Measurements from ENCODE around the gene SNRNP25. TPM values are rescaled to one million over a fixed set of nuclear protein-coding genes. Genes with fewer than 3 reads are reported as not detected.

The SNRNP25 gene
- 37.6 and 48.5 TPM in 2 replicates for total RNA-seq (ENCODE audit: low replicate concordance)

GRCh38 chr16:53346-54236 is at the start of gene SNRNP25, which contains the start of gene POLR3K:
TSS of gene SNRNP25 (plus strand) at chr16:53828. CDS start at chr16:54017, 189 bp downstream.
TSS of gene POLR3K (minus strand) at chr16:53608. CDS start at chr16:53586, 22 bp downstream.

GRCh38 chr16:72561-73548 is 19.2 kb downstream of the SNRNP25 start, which contains the start of gene RHBDF1:
TSS of gene RHBDF1 (minus strand) at chr16:72631. CDS start at chr16:65015, 7,616 bp downstream.

DNA sequence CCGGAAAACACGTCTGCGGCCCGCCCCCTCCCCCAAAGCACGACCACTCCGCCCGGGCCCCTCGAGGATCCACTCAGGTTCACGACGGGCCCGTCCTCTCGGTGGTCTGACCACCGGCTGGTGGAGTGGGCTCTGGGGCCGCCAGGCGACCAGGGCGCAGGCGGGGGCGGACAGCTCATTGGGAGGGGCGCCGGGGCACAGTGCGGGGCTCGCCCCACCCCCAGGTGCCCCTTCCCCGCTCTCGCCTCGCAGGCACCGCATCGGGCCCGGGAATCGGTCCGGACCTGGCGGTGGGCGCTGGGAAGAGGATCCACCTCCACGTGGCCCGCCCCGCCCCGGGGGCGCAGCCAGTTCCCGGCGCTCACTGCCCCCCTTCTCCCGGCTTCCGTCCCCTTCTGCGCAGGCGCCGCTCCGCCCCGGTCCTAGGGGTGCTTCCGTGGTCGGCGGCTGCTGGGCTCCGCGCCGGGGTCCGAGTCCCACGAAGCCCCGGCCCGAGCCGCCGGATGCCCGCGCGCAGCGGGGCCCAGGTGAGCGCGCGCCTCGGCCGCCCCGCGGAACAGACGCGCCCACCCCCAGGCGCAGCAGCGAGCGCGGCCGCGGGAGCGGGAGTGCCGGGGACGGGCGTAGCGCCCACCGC is 24.3 kb downstream of the SNRNP25 start, which contains the start of gene MPG:
Gene MPG, plus strand, starts transcription at position 419 of the 637 bp plus-strand sequence. Its CDS starts 85 bp downstream, at position 504.

Other genes starting within 250 kb of the SNRNP25 start
- gene POLR3K, start 220 bp upstream of the SNRNP25 start, total RNA-seq (ENCODE audit: low replicate concordance): 4.9 and 5.0 TPM in 2 replicates
- gene RHBDF1, start 18.8 kb downstream of the SNRNP25 start, total RNA-seq (ENCODE audit: low replicate concordance): 27.8 and 35.7 TPM in 2 replicates
- 56.9 and 216 TPM in 2 replicates for gene MPG, start 24.4 kb downstream of the SNRNP25 start, total RNA-seq (ENCODE audit: low replicate concordance)
- 5.8 and 7.0 TPM in 2 replicates for gene NPRL3, start 84.8 kb downstream of the SNRNP25 start, total RNA-seq (ENCODE audit: low replicate concordance)
- not detected in 2 replicates for gene HBZ, start 98.8 kb downstream of the SNRNP25 start, total RNA-seq (ENCODE audit: low replicate concordance)
- gene HBM, start 112.2 kb downstream of the SNRNP25 start, total RNA-seq (ENCODE audit: low replicate concordance): not detected in 2 replicates
- gene HBA2, start 119.0 kb downstream of the SNRNP25 start, total RNA-seq (ENCODE audit: low replicate concordance): 0.23 TPM in 1 of 2 replicates, not detected in the other
- not detected in 2 replicates for gene HBA1, start 122.9 kb downstream of the SNRNP25 start, total RNA-seq (ENCODE audit: low replicate concordance)
- not detected in 2 replicates for gene HBQ1, start 126.6 kb downstream of the SNRNP25 start, total RNA-seq (ENCODE audit: low replicate concordance)
- gene LUC7L, start 175.6 kb downstream of the SNRNP25 start, total RNA-seq (ENCODE audit: low replicate concordance): 26.6 and 30.3 TPM in 2 replicates
- gene FAM234A, start 181.0 kb downstream of the SNRNP25 start, total RNA-seq (ENCODE audit: low replicate concordance): 25.9 and 46.7 TPM in 2 replicates
- 1.2 and 10.1 TPM in 2 replicates for gene RGS11, start 222.1 kb downstream of the SNRNP25 start, total RNA-seq (ENCODE audit: low replicate concordance)
- 2.2 and 2.9 TPM in 2 replicates for gene ARHGDIG, start 226.8 kb downstream of the SNRNP25 start, total RNA-seq (ENCODE audit: low replicate concordance)
- gene PDIA2, start 229.3 kb downstream of the SNRNP25 start, total RNA-seq (ENCODE audit: low replicate concordance): 0.23 and 0.38 TPM in 2 replicates

Measured in smooth muscle cell of the coronary artery (primary cell).